Activated CD8-positive, alpha-beta T cell treated with anti-CD3 and anti-CD28 coated beads for 36 hours (primary cell): Measurements from ENCODE around the gene TACR1. TPM values are rescaled to one million over a fixed set of nuclear protein-coding genes. Genes with fewer than 3 reads are reported as not detected.

Source experiments
- ATAC-seq: fragments of 200-7000 bp; cut with Tn5 transposase; one replicate; pipeline ENCODE4 v1.10.0; 2021; ENCODE audit warnings: mild to moderate bottlenecking, moderate library complexity
- CTCF ChIA-PET: fragments of 350-600 bp; sonication (Branson Sonifier 250); formaldehyde crosslinking; loops from one replicate; lab custom pipeline; 2021; ENCODE audit warnings: antibody characterized with exemption; lab: Charles Lee
- POLR2A ChIA-PET: fragments of 350-600 bp; sonication (Branson Sonifier 250); formaldehyde crosslinking; loops from one replicate; lab custom pipeline; 2021; ENCODE audit warnings: antibody characterized with exemption; lab: Charles Lee
- DNase-seq: peaks from one replicate; pipeline ENCODE4 v3.0.0-alpha.2; 2020
- H3K27ac Mint-ChIP-seq: one replicate; pipeline ENCODE4 v1.8.0; 2021; ENCODE audit warnings: mild to moderate bottlenecking, mixed read lengths
- H3K27me3 Mint-ChIP-seq: one replicate; pipeline ENCODE4 v1.8.0; 2021; ENCODE audit warnings: mixed read lengths
- H3K36me3 Mint-ChIP-seq: one replicate; pipeline ENCODE4 v1.8.0; 2021; ENCODE audit warnings: low read depth, mixed read lengths
- H3K4me1 Mint-ChIP-seq: one replicate; pipeline ENCODE4 v1.8.0; 2021; ENCODE audit warnings: low read depth, mixed read lengths
- H3K4me3 Mint-ChIP-seq: one replicate; pipeline ENCODE4 v1.8.0; 2021; ENCODE audit warnings: mild to moderate bottlenecking, moderate library complexity, mixed read lengths
- H3K9me3 Mint-ChIP-seq: one replicate; pipeline ENCODE4 v1.8.0; 2021; ENCODE audit warnings: mixed read lengths
- CTCF ChIP-seq: fragments of 200-600 bp; IDR thresholded peaks from one replicate; pipeline ENCODE4 v1.8.0; 2022; ENCODE audit warnings: antibody characterized with exemption, mild to moderate bottlenecking
- intact Hi-C: fragments of 100-400 bp; cut with micrococcal nuclease; formaldehyde crosslinking; loops from one replicate; pipeline ENCODE4 v1.10.0; 2022
- total RNA-seq, 2 experiments: library from RNA; stranded (reverse); gene quantifications; one replicate each; pipeline ENCODE4 v1.2.3, GENCODE V29; 2021

The TACR1 gene
- total RNA-seq, 2 experiments from 2014 or later: not detected

- H3K4me3 Mint-ChIP-seq: no peak overlapping the region
- no peak for TF ChIP-seq CTCF
- H3K9me3 Mint-ChIP-seq: no peaks in the 10 kb centered on the region
- no peak for DNase-seq
- intact Hi-C loops: no loop called here
- no peaks in the 10 kb centered on the region for H3K27me3 Mint-ChIP-seq
- CTCF ChIA-PET: no interaction called here
- POLR2A ChIA-PET: no interaction called here
- H3K27ac Mint-ChIP-seq: no peak overlapping the region
- no peak for ATAC-seq
- no peaks in the 10 kb centered on the region for H3K4me1 Mint-ChIP-seq
- H3K36me3 Mint-ChIP-seq: peaks cover 9% of the 10 kb centered on the region
Measured at GRCh38 chr2:75007819-75008218, 191.5 kb downstream of the TACR1 start.

GRCh38 chr2:75007061-75007460, 192.3 kb downstream of the TACR1 start:
- H3K27me3 Mint-ChIP-seq: no peaks in the 10 kb centered on the region
- ChIA-PET CTCF (no interaction called here), POLR2A (no interaction called here)
- H3K36me3 Mint-ChIP-seq: peaks cover 9% of the 10 kb centered on the region
- H3K4me3 Mint-ChIP-seq: no peak overlapping the region
- TF ChIP-seq CTCF: no peak
- H3K27ac Mint-ChIP-seq: no peak overlapping the region
- no peaks in the 10 kb centered on the region for H3K9me3 Mint-ChIP-seq
- DNase-seq (no peak), ATAC-seq (no peak)
- no peaks in the 10 kb centered on the region for H3K4me1 Mint-ChIP-seq
- intact Hi-C loops: no loop called here

- Mint-ChIP-seq H3K4me1 (no peaks in the 10 kb centered on the region), H3K27me3 (no peaks in the 10 kb centered on the region), H3K4me3 (no peak overlapping the region), H3K36me3 (peaks cover 9% of the 10 kb centered on the region), H3K27ac (no peak overlapping the region), H3K9me3 (no peaks in the 10 kb centered on the region)
- no peak for DNase-seq
- no peak for TF ChIP-seq CTCF
- ChIA-PET CTCF (no interaction called here), POLR2A (no interaction called here)
- ATAC-seq: no peak
- intact Hi-C loops: no loop called here
Measured at GRCh38 chr2:75006041-75006440, 193.3 kb downstream of the TACR1 start.

- Mint-ChIP-seq H3K9me3 (no peaks in the 10 kb centered on the region), H3K4me3 (no peak overlapping the region), H3K27me3 (no peaks in the 10 kb centered on the region), H3K4me1 (no peaks in the 10 kb centered on the region), H3K36me3 (peaks cover 9% of the 10 kb centered on the region), H3K27ac (no peak overlapping the region)
- ChIA-PET POLR2A (interaction anchor here (0.8 kb wide), 1 partner anchor 103 kb away, joined by 3 read pairs; no protein-coding TSS in a partner anchor), CTCF (interaction anchor here (1.2 kb wide), 1 partner anchor 12 kb away, joined by 3 read pairs; no protein-coding TSS in a partner anchor)
- ATAC-seq (no peak), DNase-seq (no peak)
- TF ChIP-seq CTCF: no peak
- intact Hi-C loops: no loop called here
Measured at GRCh38 chr2:75003773-75004172, 195.5 kb downstream of the TACR1 start.

- ATAC-seq: no peak
- POLR2A ChIA-PET: interaction anchor here (0.8 kb wide), 1 partner anchor 39 kb away, joined by 3 read pairs; no protein-coding TSS in a partner anchor
- CTCF ChIA-PET: interaction anchor here (1.2 kb wide), 1 partner anchor 12 kb away, joined by 3 read pairs; no protein-coding TSS in a partner anchor
Measured at GRCh38 chr2:75003276-75003675, 196.0 kb downstream of the TACR1 start.

More at GRCh38 chr2:75003276-75003675, 196.0 kb downstream of the TACR1 start:
- Mint-ChIP-seq H3K27me3 (no peaks in the 10 kb centered on the region), H3K4me3 (no peak overlapping the region), H3K36me3 (peaks cover 9% of the 10 kb centered on the region), H3K4me1 (no peaks in the 10 kb centered on the region), H3K9me3 (no peaks in the 10 kb centered on the region), H3K27ac (no peak overlapping the region)
- intact Hi-C loops: no loop called here
- TF ChIP-seq CTCF: no peak
- DNase-seq: no peak
